Amygdala (tissue), 56 donors: Measurements from ENCODE around the gene DSCAM.

Source experiments
- DNase-seq, 56 donors: peaks; one replicate each; lab custom pipeline; 2025; lab: John Stamatoyannopoulos, UW

Gene DSCAM

DNA sequence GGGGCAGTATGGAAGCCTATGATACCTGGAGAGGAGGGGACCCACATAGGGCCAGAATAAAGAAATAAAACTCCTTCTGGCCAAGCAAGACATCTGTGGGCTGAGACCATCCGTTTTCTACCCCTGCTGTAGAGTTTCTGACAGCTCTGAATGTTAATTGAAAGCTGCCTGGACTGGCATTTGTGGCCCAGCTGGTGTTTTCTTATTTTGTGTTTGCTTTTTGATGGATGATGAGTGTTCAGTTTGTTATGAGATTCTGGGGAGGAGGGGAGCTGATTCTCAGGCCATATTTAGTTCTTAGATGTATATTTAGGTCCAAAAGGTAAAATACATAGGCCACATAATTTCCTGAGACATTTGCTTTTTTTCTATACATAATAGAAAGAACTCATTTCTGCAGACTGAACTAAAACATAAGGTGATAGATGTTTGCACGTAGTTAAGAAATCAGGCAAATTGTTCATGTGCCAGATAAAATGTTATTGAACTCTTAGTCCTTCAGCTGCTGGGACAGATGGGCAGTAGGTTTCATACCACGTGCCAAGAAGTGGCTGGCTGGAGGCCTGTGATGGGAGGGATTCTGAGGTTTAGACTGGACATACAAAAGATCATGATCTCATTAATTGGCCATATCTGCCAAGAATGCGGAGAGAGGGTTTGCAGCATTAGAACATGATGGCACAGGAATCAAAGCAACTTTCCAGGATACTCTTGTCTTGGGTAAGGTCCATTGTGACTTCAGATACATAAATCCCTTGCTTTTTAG is 54.1 kb downstream of the DSCAM start:
- DNase-seq, result peak in 1 of 56 donors; percentile 2

GRCh38 chr21:40788635-40789034 is 58.3 kb downstream of the DSCAM start:
- no peak for DNase-seq

GRCh38 chr21:40783404-40783803 is 63.6 kb downstream of the DSCAM start:
- DNase-seq, result no peak

- no peak for DNase-seq
Observed at GRCh38 chr21:40770435-40771055, 76.4 kb downstream of the DSCAM start.

GRCh38 chr21:40769231-40769630 is 77.7 kb downstream of the DSCAM start:
- no peak for DNase-seq

- DNase-seq, result no peak
Observed at GRCh38 chr21:40768056-40768455, 78.9 kb downstream of the DSCAM start.

DNA sequence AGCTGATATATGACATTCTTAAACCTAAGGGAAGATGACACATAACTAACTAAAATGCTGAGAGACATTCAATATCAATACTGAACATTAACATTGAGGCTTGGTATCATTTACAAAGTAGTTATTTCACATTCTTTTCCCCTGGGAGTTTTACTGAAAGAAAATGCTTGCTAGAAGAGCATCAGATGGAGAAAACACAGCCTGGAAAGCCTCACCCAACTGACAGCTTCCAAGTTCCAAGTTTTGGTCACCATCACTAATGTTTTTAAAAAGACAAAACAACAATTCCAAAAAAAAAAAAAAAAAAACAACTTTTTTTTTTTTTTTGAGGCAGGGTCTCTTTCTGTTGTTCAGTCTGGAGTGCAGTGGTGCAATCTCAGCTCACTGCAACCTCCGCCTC is 80.6 kb downstream of the DSCAM start:
- no peak for DNase-seq

GRCh38 chr21:40765811-40766210 is 81.1 kb downstream of the DSCAM start:
- peak in 1 of 56 donors; percentile 2 for DNase-seq

- no peak for DNase-seq
Observed at GRCh38 chr21:40760821-40761220, 86.1 kb downstream of the DSCAM start.

DNA sequence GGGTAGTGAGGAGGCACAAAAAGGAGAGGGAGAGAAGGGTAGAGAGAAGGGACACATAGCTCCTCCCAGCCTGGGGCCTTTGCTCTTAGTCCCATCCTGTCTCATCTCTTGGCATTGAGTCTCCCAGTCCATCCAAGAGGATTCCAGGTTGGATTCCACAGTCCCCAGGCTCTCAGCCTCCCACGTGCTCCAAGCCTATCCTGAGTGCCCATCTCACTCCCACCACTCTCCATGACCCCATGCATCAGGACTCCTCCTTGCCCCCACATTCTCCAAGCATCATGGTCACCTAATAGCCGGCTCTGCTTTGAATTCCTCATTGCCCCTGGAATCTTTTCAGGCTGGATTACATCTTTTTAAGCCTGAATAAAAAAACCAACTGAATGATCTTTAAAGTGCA is 87.9 kb downstream of the DSCAM start:
- DNase-seq, result no peak

- DNase-seq, result no peak
Observed at GRCh38 chr21:40757366-40757765, 89.6 kb downstream of the DSCAM start.

- DNase-seq, result no peak
Observed at GRCh38 chr21:40754466-40754865, 92.5 kb downstream of the DSCAM start.

GRCh38 chr21:40753756-40754155 is 93.2 kb downstream of the DSCAM start:
- DNase-seq, result no peak

GRCh38 chr21:40752125-40752524 is 94.8 kb downstream of the DSCAM start:
- no peak for DNase-seq

GRCh38 chr21:40751221-40751620 is 95.7 kb downstream of the DSCAM start:
- no peak for DNase-seq

- DNase-seq, result no peak
Observed at GRCh38 chr21:40736145-40736544, 110.8 kb downstream of the DSCAM start.

DNA sequence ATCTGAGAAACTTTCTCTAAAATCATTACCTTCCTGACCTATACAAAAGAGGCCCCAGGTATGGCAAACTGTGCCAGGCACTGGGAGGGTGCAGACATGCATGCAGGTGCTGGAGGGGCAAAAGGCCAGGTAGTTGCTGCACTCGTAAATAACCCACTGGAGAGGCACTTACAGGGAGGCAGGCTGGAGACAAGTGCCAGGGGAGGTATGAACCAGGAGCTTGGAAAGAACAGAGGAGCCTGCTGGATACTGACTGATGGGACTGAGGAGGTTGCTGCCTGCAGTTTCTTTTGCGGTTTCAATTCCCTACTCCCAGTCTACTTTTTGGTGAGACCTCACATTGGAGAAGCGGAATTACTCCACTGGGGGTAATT is 113.9 kb downstream of the DSCAM start:
- DNase-seq, result no peak

DNA sequence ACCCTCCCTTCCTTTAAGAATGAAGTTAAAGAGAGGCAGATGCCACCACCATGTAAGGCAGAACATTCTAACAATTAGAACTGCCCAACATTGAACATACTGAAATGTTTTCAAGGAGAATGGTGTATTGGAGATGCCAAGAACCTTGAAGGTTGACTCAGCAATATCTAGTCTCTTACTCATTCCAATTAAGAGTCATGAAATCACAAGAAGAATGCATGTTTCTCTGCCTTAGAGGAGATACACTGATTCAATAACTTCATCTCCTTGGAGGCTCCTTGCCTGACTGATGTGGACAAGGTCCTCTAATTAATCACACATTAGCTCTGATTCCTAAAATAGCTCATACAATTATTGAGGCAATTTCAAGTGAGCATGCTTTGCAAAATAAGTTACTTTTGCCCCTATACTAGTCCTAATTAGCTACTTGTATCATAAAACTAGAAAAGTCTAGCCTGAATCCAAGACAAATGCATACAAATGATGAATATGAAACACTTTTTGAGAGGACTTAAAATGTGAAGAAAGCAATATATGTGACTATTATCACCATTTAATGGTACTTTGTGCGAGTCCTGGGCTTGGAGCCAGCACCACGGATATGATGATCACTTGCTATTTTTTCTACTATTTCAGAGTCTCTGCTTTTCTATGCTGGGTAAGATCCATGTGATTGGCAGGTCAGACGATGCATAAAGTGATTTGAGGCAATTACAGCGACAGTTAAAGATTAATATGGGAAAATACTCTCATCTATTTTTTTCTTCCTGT is 114.5 kb downstream of the DSCAM start:
- DNase-seq, result peak in 3 of 56 donors; percentile 1 to 15 (median 1)

DNA sequence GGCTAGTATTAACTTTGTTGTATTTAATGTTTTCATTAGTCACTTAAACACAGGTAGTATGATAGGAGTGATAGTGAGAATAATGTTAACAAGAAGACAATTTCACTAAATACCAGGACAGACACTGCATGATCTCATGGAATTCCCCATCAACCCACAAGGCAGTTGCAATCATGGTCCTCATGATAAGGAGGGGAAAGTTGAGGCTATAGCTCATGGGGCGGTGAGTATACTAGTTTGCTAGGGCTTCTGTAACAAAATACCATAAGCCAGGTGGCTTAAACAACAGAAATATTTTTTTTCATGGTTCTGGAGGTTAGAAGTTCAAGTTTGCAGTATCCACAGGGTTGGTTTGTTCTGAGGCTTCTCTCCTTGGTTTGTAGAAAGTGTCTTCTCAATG is 115.8 kb downstream of the DSCAM start:
- no peak for DNase-seq

- DNase-seq, result no peak
Observed at GRCh38 chr21:40730426-40730800, 116.5 kb downstream of the DSCAM start.

DNA sequence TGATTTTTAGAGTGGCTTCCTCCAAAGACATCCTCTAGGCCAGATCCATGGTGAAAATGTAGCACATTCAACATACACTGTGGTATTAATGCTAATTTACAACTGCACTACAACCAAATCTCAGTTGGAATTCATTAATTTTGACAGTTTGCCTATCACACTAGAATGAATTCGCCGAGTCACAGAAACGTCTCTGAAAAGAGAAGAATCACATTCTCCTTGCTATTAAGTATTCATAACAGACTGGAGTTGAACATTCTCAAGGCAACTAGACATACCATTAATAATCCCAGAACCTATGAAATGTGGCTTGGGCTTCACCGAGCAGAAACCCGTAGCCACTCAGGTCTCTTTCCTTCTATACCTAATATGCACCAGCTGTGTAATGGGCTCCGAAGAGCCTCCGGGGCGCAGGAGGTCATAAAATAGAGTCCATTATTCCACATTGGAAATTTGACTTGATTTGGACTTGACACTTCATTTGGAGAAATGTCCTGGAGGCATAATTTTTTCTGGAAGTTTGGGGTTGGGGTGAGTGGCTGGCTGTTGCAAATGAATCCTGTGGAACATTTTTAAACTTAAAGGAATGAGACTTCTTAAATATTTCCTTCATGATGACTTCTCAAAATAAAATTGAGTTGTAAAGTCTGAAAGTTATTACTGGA is 117.1 kb downstream of the DSCAM start:
- no peak for DNase-seq
